ENCODE data around the gene RHOJ.

DNA sequence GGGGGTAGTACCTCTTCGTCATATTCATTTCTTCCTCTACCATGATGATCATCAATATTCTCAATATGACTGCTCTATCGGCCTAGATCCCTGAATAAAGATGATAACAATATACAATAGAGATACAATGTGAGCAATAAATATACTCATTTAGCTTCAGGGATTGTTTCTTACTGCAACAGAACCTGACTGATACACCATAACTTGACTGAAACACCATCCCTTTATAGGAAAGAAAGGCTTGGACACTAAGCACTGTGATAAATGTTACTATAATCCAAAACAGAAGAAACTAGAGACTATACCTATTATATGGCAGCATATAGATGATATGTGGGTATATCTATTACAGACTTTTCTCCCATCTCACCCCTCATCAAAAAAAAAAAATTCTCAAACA is 1.2 kb upstream of the RHOJ start:
- TF ChIP-seq ZNF274 (IDR thresholded peaks at IDR 0.05; ENCODE audit: low read depth, low read length) (no peak), YY1 (IDR thresholded peaks at IDR 0.05; ENCODE audit: insufficient read depth, insufficient read length) (no peak)
